ENCODE data around the gene DAGLA.

DNA sequence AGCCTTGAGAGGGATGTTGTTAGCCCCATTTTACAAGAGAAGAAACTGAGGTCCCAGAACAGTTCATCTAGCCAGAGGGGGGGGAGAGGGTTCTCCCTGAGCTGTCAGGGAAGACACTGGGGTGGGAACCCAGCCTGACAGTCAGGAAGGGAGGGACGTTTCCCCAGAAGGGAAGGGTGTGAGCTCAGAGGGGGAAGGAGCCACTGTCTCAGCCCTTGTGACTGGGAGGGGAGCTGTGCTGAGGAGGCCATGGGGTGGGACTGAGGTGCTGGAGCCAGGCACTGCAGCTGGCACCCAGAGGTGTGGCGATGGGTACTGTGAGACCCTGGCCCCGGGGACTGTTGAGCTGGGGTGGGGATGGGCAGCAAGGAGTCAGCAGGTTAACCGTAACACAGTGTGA, 35.7 kb downstream of the DAGLA start:
- no peak for TF ChIP-seq CTCF (IDR thresholded peaks at IDR 0.05; ENCODE audit: poor library complexity)
- no peak for TF ChIP-seq EZH2 (IDR thresholded peaks at IDR 0.05; ENCODE audit: borderline replicate concordance)

All from hepatocyte (in vitro differentiated cells).